ENCODE results near the gene OR2A12.
"Not testable (repeated sequence)": the region's sequence is repeated elsewhere in the genome, so short reads cannot be mapped to it uniquely, and the experiment has no call there.

The OR2A12 gene

GRCh38 chr7:144085978-144086377 is at the start of gene OR2A12:
TSS of gene OR2A12 (plus strand) at chr7:144086278. CDS start at chr7:144095108, 8,830 bp downstream.
- no peak for TF ChIP-seq JUND (IDR thresholded peaks at IDR 0.05; ENCODE audit: low read depth)
- no peak for DNase-seq (ENCODE audit: low read depth in 1 of 2, low spot score in 1 of 2)
- in situ Hi-C loops (cut with HindIII; ENCODE audit: low pct_unique_long_range_greater_than_20kb, low sequenced_read_pairs): no loop called here

GRCh38 chr7:144036302-144036885 is 49.7 kb upstream of the OR2A12 start:
- in situ Hi-C loops (cut with HindIII; ENCODE audit: low pct_unique_long_range_greater_than_20kb, low sequenced_read_pairs): no loop called here

GRCh38 chr7:144037414-144038035 is 48.6 kb upstream of the OR2A12 start:
- DNase-seq (ENCODE audit: low read depth in 1 of 2, low spot score in 1 of 2): no peak
- no peak for TF ChIP-seq JUND (IDR thresholded peaks at IDR 0.05; ENCODE audit: low read depth)
- in situ Hi-C loops (cut with HindIII; ENCODE audit: low pct_unique_long_range_greater_than_20kb, low sequenced_read_pairs): no loop called here

More at GRCh38 chr7:144036302-144036885, 49.7 kb upstream of the OR2A12 start:
- TF ChIP-seq JUND (IDR thresholded peaks at IDR 0.05; ENCODE audit: low read depth): no peak
- peak in 1 of 2 experiments; percentile 6 for DNase-seq (ENCODE audit: low read depth in 1 of 2, low spot score in 1 of 2)

- no peak for DNase-seq (ENCODE audit: low read depth in 1 of 2, low spot score in 1 of 2)
- TF ChIP-seq JUND (IDR thresholded peaks at IDR 0.05; ENCODE audit: low read depth): no peak
- in situ Hi-C loops (cut with HindIII; ENCODE audit: low pct_unique_long_range_greater_than_20kb, low sequenced_read_pairs): no loop called here
Measured at GRCh38 chr7:144038887-144039286, 47.2 kb upstream of the OR2A12 start.

GRCh38 chr7:144048648-144049047 is 37.4 kb upstream of the OR2A12 start, which contains the start of gene OR2A5:
TSS of gene OR2A5 (plus strand) at chr7:144048948. CDS start at chr7:144050402, 1,454 bp downstream.
- in situ Hi-C loops (cut with HindIII; ENCODE audit: low pct_unique_long_range_greater_than_20kb, low sequenced_read_pairs): no loop called here
- DNase-seq (ENCODE audit: low read depth in 1 of 2, low spot score in 1 of 2): no peak
- no peak for TF ChIP-seq JUND (IDR thresholded peaks at IDR 0.05; ENCODE audit: low read depth)

GRCh38 chr7:144049491-144049890 is 36.6 kb upstream of the OR2A12 start:
- no peak for TF ChIP-seq JUND (IDR thresholded peaks at IDR 0.05; ENCODE audit: low read depth)
- in situ Hi-C loops (cut with HindIII; ENCODE audit: low pct_unique_long_range_greater_than_20kb, low sequenced_read_pairs): no loop called here
- no peak for DNase-seq (ENCODE audit: low read depth in 1 of 2, low spot score in 1 of 2)

GRCh38 chr7:144050093-144050492 is 36.0 kb upstream of the OR2A12 start:
- TF ChIP-seq JUND (IDR thresholded peaks at IDR 0.05; ENCODE audit: low read depth): no peak
- no peak for DNase-seq (ENCODE audit: low read depth in 1 of 2, low spot score in 1 of 2)
- in situ Hi-C loops (cut with HindIII; ENCODE audit: low pct_unique_long_range_greater_than_20kb, low sequenced_read_pairs): no loop called here

GRCh38 chr7:144050884-144051283 is 35.2 kb upstream of the OR2A12 start:
- in situ Hi-C loops (cut with HindIII; ENCODE audit: low pct_unique_long_range_greater_than_20kb, low sequenced_read_pairs); DNase-seq (ENCODE audit: low read depth in 1 of 2, low spot score in 1 of 2): not testable (repeated sequence)

- in situ Hi-C loops (cut with HindIII; ENCODE audit: low pct_unique_long_range_greater_than_20kb, low sequenced_read_pairs): no loop called here
- no peak for DNase-seq (ENCODE audit: low read depth in 1 of 2, low spot score in 1 of 2)
- no peak for TF ChIP-seq JUND (IDR thresholded peaks at IDR 0.05; ENCODE audit: low read depth)
Measured at GRCh38 chr7:144057954-144058353, 28.1 kb upstream of the OR2A12 start.

GRCh38 chr7:144063710-144064109 is 22.4 kb upstream of the OR2A12 start:
- in situ Hi-C loops (cut with HindIII; ENCODE audit: low pct_unique_long_range_greater_than_20kb, low sequenced_read_pairs): no loop called here
- peak in 1 of 2 experiments; percentile 46 for DNase-seq (ENCODE audit: low read depth in 1 of 2, low spot score in 1 of 2)
- TF ChIP-seq JUND (IDR thresholded peaks at IDR 0.05; ENCODE audit: low read depth): no peak

- in situ Hi-C loops (cut with HindIII; ENCODE audit: low pct_unique_long_range_greater_than_20kb, low sequenced_read_pairs): no loop called here
- no peak for TF ChIP-seq JUND (IDR thresholded peaks at IDR 0.05; ENCODE audit: low read depth)
- DNase-seq (ENCODE audit: low read depth in 1 of 2, low spot score in 1 of 2): no peak
Measured at GRCh38 chr7:144069511-144069910, 16.6 kb upstream of the OR2A12 start, which contains the start of gene OR2A25. TSS of gene OR2A25 (plus strand) at chr7:144069811. CDS start at chr7:144074220, 4,409 bp downstream.

- no peak for TF ChIP-seq JUND (IDR thresholded peaks at IDR 0.05; ENCODE audit: low read depth)
- DNase-seq (ENCODE audit: low read depth in 1 of 2, low spot score in 1 of 2): no peak
- in situ Hi-C loops (cut with HindIII; ENCODE audit: low pct_unique_long_range_greater_than_20kb, low sequenced_read_pairs): no loop called here
Measured at GRCh38 chr7:144069953-144070352, 16.1 kb upstream of the OR2A12 start.

GRCh38 chr7:144074374-144074773 is 11.7 kb upstream of the OR2A12 start:
- in situ Hi-C loops (cut with HindIII; ENCODE audit: low pct_unique_long_range_greater_than_20kb, low sequenced_read_pairs): no loop called here
- DNase-seq (ENCODE audit: low read depth in 1 of 2, low spot score in 1 of 2): no peak
- no peak for TF ChIP-seq JUND (IDR thresholded peaks at IDR 0.05; ENCODE audit: low read depth)

Measured in T47D (cell line).